HG03066 (cell line): Measurements from ENCODE around the gene SRRT.

Experiments
- ATAC-seq: cut with Tn5 transposase; IDR thresholded peaks from one replicate; pipeline ENCODE4 v1.9.1; 2021; ENCODE audit warnings: low read depth; ENCODE audit not compliant: unreplicated experiment

Gene SRRT

GRCh38 chr7:100874577-100875355 lies at the start of gene SRRT:
Gene SRRT (plus strand): TSS chr7:100875103. CDS start chr7:100875591, 488 bp downstream.
- ATAC-seq: peak; percentile 91

- ATAC-seq: no peak
These were observed 49.7 kb upstream of the SRRT start for GRCh38 chr7:100825215-100825671.

- no peak for ATAC-seq
These were observed 49.0 kb upstream of the SRRT start for GRCh38 chr7:100825751-100826513.

- no peak for ATAC-seq
These were observed 48.2 kb upstream of the SRRT start for GRCh38 chr7:100826514-100827329.

GRCh38 chr7:100827330-100828226 lies 47.3 kb upstream of the SRRT start, which contains the start of gene EPHB4:
Gene EPHB4 (minus strand): TSS chr7:100827523. CDS start chr7:100827030, 493 bp downstream.
- ATAC-seq: no peak

- no peak for ATAC-seq
These were observed 45.7 kb upstream of the SRRT start for GRCh38 chr7:100829150-100829716.

- no peak for ATAC-seq
These were observed 44.5 kb upstream of the SRRT start for GRCh38 chr7:100830396-100830795.

GRCh38 chr7:100832281-100832633 lies 42.6 kb upstream of the SRRT start:
- ATAC-seq: no peak

- ATAC-seq: no peak
These were observed 38.7 kb upstream of the SRRT start for GRCh38 chr7:100835903-100836811.

- ATAC-seq: no peak
These were observed 38.1 kb upstream of the SRRT start for GRCh38 chr7:100836812-100837098.

GRCh38 chr7:100837099-100837836 lies 37.6 kb upstream of the SRRT start:
- ATAC-seq: no peak

- no peak for ATAC-seq
These were observed 35.5 kb upstream of the SRRT start for GRCh38 chr7:100839361-100839760.

- no peak for ATAC-seq
These were observed 34.3 kb upstream of the SRRT start for GRCh38 chr7:100840470-100841100.

GRCh38 chr7:100847360-100847759 lies 27.5 kb upstream of the SRRT start:
- ATAC-seq: no peak

GRCh38 chr7:100852048-100852872 lies 22.6 kb upstream of the SRRT start, which contains the start of gene SLC12A9:
Gene SLC12A9 (plus strand): TSS chr7:100852713. CDS start chr7:100854198, 1,485 bp downstream.
- ATAC-seq: peak; percentile 81

- no peak for ATAC-seq
These were observed 20.6 kb upstream of the SRRT start for GRCh38 chr7:100854146-100854895.
